GM04503 (cell line): ENCODE data around the gene C3orf62.

ENCODE experiments used
- DNase-seq: peaks from one replicate; pipeline ENCODE4 v3.0.0-alpha.2; 2012; ENCODE audit warnings: low read depth

The C3orf62 gene

DNA sequence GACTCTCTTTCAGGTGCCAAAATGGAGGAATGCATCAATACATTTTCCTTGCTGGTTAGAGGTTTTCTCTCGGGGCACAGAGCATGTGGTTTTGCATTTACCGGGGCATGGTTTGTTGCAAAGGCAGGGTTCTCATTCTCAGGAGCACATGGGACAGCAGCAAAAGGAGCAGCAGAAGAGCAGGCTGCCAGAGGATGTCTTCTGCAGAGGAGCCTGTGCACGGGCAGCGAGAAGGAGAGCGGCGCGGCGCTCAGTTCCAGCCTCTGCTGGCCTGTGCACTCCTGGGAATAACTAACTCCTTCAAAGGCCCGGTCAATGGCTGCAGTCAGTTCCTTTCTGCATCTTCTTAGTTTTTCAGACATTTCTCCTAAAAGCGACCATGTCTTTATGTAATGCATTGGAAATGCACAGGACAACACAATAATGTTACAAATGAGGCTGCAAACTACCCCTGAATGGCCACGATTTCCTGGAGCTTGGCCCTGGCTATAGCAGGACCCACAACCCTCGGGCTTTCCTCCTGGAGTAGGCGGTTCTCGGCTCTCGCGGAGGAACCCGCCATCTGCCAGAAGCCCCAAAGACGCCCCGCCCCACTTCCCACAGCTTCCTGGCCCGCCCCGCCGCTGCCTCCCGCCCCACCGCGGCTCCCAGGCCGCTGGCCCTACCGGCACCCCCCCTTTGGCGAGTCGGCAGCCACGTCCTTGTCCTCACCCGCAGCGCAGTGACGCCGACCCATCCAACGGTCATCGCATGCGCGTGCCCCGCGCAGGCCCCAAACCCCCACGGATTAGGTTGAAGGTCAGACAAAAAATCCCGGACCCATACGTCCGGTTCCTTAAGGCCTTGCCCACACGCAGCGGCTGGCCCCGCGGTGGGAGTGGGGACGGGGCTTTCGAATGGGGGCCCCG, at the start of gene C3orf62:
C3orf62 (minus strand) TSS at position 758 of the 908 bp plus-strand sequence; CDS start at position 398, 360 bp downstream.
- DNase-seq, result peak; percentile 24

GRCh38 chr3:49324768-49325167, 47.7 kb upstream of the C3orf62 start:
- no peak for DNase-seq

GRCh38 chr3:49316696-49317457, 39.8 kb upstream of the C3orf62 start:
- no peak for DNase-seq

GRCh38 chr3:49313896-49314688, 37.1 kb upstream of the C3orf62 start:
- DNase-seq, result no peak

DNA sequence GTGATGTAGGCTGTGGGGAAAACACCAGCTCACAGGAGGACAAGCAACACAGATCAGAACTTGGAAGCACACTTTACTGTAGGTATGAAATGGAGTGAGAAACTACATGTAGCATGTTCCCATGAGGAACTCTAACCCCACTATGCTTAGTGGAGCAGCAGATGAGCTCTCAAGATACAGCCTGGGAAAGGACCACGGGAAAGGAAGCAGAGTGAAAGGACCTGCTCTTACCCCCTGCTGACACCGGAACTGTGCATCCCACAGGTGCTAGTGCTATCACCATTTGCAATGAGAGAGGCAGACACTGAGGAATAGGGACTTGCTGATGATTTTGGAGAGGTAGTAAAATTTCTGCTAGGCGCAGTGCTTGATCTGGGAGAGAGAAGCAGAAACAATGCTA, 34.3 kb upstream of the C3orf62 start:
- no peak for DNase-seq

DNA sequence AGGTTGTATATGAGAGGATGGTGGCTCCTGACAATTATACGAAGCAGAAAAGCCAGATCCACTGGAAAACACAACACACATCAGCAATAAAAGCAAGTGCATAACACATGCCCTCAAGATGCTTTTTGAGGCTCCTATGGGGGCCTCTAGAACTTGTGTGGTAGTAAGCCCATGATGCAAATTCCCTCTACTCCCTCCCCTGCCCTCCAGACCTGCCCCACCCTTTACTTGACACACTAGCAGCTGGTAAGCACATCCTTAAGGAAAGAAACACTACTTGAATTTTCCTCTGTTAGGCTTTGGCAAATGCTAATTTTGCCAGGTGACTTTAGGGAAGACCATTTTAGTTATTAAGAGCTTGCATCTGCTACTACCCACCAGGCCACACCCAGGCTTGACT, 33.6 kb upstream of the C3orf62 start:
- DNase-seq, result no peak

- DNase-seq, result no peak
Observed at GRCh38 chr3:49305608-49306007, 28.6 kb upstream of the C3orf62 start.

DNA sequence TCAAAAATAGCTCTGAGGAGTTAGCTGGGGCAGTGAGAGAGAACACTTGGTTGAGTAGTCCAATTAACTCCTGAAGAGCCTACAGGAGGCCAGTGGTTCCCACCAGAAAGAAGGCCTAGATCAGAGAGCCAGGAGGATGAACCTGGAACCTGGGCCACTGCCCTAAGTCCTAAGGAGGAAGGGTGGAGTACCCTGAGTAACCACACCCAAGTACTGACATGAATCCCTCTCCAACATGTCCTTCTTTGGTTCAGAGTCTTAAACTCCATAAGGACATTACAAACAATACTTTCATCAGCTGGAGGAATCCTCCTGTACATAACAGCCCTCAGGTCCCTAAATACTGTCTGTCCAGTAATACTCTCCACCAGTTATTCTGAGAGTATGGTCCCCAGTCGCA, 25.6 kb upstream of the C3orf62 start:
- DNase-seq, result no peak

- DNase-seq, result no peak
Observed at GRCh38 chr3:49300595-49300994, 23.6 kb upstream of the C3orf62 start.

GRCh38 chr3:49298511-49298910, 21.5 kb upstream of the C3orf62 start:
- DNase-seq, result no peak

DNA sequence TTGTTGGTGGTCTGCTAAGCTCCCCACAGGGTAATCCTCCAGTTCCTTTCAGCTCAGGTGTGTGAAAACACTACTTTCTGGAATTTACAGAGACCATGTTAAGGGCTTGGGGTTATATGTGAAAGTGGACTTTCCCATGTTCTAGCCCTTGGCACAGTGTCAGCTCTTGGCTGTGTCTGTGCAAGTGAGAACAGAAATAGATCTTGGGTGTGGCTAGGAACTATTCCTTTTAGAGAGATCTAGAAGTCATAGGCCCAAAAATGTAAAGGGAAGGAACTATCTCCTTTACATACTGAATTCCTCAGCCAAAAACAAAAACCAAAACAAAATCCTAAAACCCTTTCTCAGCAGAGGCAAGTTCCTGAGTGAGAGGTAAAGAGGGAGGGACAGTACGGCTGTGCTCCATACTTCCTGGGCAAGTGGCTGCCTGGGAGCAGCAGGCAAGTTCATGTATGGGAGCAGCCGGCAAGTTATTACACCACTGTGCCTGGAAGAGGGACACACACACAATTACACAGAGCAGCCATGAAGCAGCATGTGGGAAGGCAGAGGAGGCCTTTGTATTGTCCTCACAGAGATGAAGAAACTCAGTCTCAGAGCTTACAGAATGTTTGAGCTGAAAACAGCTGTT, 19.9 kb upstream of the C3orf62 start:
- no peak for DNase-seq

DNA sequence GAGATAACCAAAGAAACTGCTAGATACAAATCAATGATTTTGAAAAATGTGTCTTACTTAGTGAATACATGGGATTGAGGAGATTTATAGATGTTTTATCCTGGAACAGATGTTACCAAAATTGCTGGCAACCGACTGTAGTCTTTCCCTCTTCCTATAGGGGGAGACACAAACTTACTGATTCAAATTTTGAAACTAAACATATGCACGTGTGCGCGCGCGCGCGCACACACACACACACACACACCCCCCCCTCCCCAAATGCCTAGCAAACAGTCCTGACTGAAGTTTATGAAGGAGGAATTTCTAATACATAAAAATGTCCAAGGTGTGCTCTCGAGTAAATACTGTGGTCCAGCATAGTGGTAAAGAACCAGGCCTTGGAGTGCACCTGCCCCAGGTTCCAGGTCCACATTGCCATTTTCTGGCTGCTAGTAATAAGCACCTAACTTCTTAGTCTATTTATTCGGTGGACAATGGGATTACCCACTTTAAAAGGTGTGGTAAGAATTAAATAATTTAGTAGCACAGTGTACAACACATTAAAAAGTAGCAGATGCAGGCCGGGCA, 18.5 kb upstream of the C3orf62 start:
- no peak for DNase-seq

GRCh38 chr3:49294343-49294742, 17.3 kb upstream of the C3orf62 start:
- no peak for DNase-seq

- no peak for DNase-seq
Observed at GRCh38 chr3:49283997-49284396, 7.0 kb upstream of the C3orf62 start.

DNA sequence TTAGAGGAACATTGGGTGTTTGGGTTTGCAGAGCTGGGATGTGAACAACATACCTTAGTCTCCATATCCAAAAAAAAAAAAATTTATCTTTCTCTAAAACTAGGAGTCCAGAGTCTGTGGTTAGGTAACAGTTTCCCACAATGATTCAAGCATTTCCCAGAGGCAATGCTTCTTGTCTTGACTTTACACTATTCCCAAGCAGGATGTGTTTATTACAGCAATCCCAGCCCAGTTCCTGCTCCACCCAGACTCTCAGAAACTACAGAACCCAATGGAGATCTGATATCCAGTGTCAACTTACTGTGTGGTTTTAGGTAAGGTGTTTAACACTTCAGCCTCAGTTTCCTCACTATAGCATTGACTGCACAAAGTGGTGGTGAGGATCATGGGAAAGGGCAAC, 2.3 kb upstream of the C3orf62 start:
- peak; percentile 31 for DNase-seq

GRCh38 chr3:49278548-49278947, 1.5 kb upstream of the C3orf62 start:
- no peak for DNase-seq

GRCh38 chr3:49277383-49277775, 347 bp upstream of the C3orf62 start:
- no peak for DNase-seq

DNA sequence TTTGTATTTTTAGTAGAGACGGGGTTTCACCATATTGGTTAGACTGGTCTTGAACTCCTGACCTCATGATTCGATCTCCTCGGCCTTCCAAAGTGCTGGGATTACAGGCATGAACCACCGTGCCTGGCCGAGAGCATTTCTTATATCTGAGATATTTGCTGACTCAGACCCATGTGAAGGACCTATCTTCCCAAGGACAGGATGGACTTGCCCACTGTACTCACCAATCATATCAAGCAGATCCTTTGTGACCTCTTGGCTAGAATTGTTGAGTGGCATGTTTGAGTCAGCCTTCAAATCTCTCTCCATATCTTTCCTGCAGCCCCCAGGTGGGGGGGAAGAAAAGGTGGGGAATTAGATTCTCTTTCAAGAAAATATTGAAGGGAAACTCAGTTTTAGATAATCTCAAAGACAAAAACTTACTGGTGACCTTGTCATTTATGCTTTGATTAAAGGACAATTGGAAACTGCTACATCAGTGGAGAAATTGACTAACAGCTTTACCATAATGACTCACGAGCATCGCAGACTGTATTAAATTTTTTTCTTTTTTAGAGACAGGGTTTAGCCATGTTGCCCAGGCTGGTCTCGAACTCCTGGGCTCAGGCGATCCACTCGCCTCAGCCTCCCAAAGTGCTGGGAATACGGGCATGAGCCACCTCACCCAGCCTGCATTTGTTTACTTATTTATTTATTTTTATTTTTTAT, 3.1 kb downstream of the C3orf62 start:
- no peak for DNase-seq

DNA sequence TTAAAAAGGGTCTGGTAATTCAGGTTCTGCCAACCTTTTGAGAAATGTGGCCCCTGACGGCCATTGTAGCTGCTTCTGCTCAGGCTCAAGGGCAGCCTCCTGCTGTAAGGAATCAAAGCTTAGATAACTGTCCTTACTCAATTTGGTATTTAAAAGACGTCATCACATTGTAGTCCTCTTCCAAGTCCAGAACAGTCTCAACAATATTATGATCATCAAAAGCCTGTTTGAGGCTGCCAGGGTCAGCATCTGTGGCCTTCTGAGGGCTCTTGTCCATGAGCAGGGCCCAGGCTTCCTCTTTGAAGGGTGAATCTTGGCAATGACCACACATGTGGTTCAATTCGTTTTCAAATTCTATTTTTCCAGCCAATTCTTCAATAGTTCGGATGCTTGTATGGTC, 6.0 kb downstream of the C3orf62 start:
- no peak for DNase-seq

GRCh38 chr3:49270156-49270500, 6.9 kb downstream of the C3orf62 start:
- DNase-seq, result no peak
